K562 (cell line): ENCODE measurements around the gene MRPL32. TPM values are rescaled to one million over a fixed set of nuclear protein-coding genes. Genes with fewer than 3 reads are reported as not detected.
A peak's percentile ranks its signal among the peaks of the same experiment; 100 is the strongest.

ENCODE experiments used
- DNMT1 ChIP-seq: fragments of 450-650 bp; IDR thresholded peaks from 2 replicates; pipeline ENCODE4 v1.6.1; 2016; ENCODE audit warnings: antibody characterized with exemption, mild to moderate bottlenecking
- ELF2 ChIP-seq: fragments of 250-450 bp; sonication (Bioruptor Pico); IDR thresholded peaks from 2 replicates; pipeline ENCODE4 v1.5.0; 2021; ENCODE audit warnings: mild to moderate bottlenecking
- EP400 ChIP-seq: fragments of 450-650 bp; IDR thresholded peaks from 2 replicates; pipeline ENCODE4 v1.6.1; 2017; ENCODE audit warnings: antibody characterized with exemption, mild to moderate bottlenecking, moderate library complexity
- ESRRB ChIP-seq: fragments of 250-450 bp; sonication (Bioruptor Pico); IDR thresholded peaks from 2 replicates; pipeline ENCODE4 v1.5.0; 2020; ENCODE audit warnings: mild to moderate bottlenecking, moderate library complexity, borderline replicate concordance
- HMG20B ChIP-seq: fragments of 250-450 bp; sonication (Bioruptor Pico); IDR thresholded peaks from 2 replicates; pipeline ENCODE4 v1.5.0; 2021; ENCODE audit warnings: mild to moderate bottlenecking
- HMGN3 ChIP-seq: IDR thresholded peaks from 2 replicates; pipeline ENCODE4 v1.6.1; 2011; ENCODE audit warnings: borderline replicate concordance, low read depth, mild to moderate bottlenecking, mixed read lengths, low read length; ENCODE audit not compliant: insufficient read length; ENCODE audit errors: extremely low read depth
- MEIS2 ChIP-seq: fragments of 450-650 bp; IDR thresholded peaks from 2 replicates; pipeline ENCODE4 v1.6.1; 2014; ENCODE audit warnings: mild to moderate bottlenecking; ENCODE audit not compliant: partially characterized antibody
- NCOA2 ChIP-seq, 2 experiments: fragments of 450-650 bp; IDR thresholded peaks; 2 replicates each; pipeline ENCODE4 v1.6.1; 2018; ENCODE audit warnings: mild to moderate bottlenecking in 2 of 2, moderate library complexity in 1 of 2; ENCODE audit not compliant: partially characterized antibody in 2 of 2
- NR3C1 ChIP-seq: sonication (generic); formaldehyde crosslinking; IDR thresholded peaks from 2 replicates; pipeline ENCODE4 v1.8.1; 2022; ENCODE audit warnings: missing genetic modification reagents
- NRF1 ChIP-seq, 2 experiments: fragments of 450-650 bp; IDR thresholded peaks in 1 of 2; conservative IDR thresholded peaks in 1 of 2; 2 replicates each; pipeline ENCODE4 v1.6.1; 2014; ENCODE audit warnings: mild to moderate bottlenecking in 2 of 2
- PHF21A ChIP-seq: fragments of 450-650 bp; IDR thresholded peaks from 2 replicates; pipeline ENCODE4 v1.6.1; 2017; ENCODE audit warnings: low read depth, borderline replicate concordance
- PTRF ChIP-seq: fragments of 450-650 bp; IDR thresholded peaks from 2 replicates; pipeline ENCODE4 v1.6.1; 2016; ENCODE audit warnings: mild to moderate bottlenecking, missing genetic modification characterization, missing compliant biosample characterization
- RAD21 ChIP-seq, 2 experiments: fragments of 250-450 bp in 1 of 2; fragments of 450-650 bp in 1 of 2; sonication (Bioruptor Pico) in 1 of 2; formaldehyde crosslinking in 1 of 2; IDR thresholded peaks in 1 of 2; conservative IDR thresholded peaks in 1 of 2; 2 replicates each; pipeline versions ENCODE4 v1.4.0 to v1.8.0; 2020 to 2022; ENCODE audit warnings: mild to moderate bottlenecking in 2 of 2, moderate library complexity in 1 of 2
- RB1 ChIP-seq: fragments of 450-650 bp; IDR thresholded peaks from 2 replicates; pipeline ENCODE4 v1.6.1; 2017; ENCODE audit warnings: low read depth, mild to moderate bottlenecking
- TARDBP ChIP-seq: fragments of 450-650 bp; IDR thresholded peaks from 2 replicates; pipeline ENCODE4 v1.6.1; 2016
- TSC22D4 ChIP-seq: fragments of 450-650 bp; IDR thresholded peaks from 2 replicates; pipeline ENCODE4 v1.6.1; 2016; ENCODE audit warnings: missing genetic modification characterization, missing biosample characterization, control low read depth
- ZC3H4 ChIP-seq: sonication (generic); formaldehyde crosslinking; IDR thresholded peaks from 2 replicates; pipeline ENCODE4 v1.9.0; 2021; ENCODE audit warnings: missing genetic modification reagents, borderline replicate concordance
- ZFP36 ChIP-seq: fragments of 150-350 bp; IDR thresholded peaks from 2 replicates; pipeline ENCODE4 v1.6.1; 2018; ENCODE audit warnings: low read length, low read depth; ENCODE audit not compliant: partially characterized antibody
- ZNF146 ChIP-seq: IDR thresholded peaks from one replicate; pipeline ENCODE4 v1.6.1; 2018; ENCODE audit warnings: missing compliant biosample characterization; ENCODE audit not compliant: unreplicated experiment
- ZNF740 ChIP-seq, 3 experiments: fragments of 200-800 bp in 1 of 3; sonication (Bioruptor generic) in 1 of 3; sonication (generic) in 1 of 3; formaldehyde crosslinking in 1 of 3; IDR thresholded peaks; 2 replicates each; pipeline versions ENCODE4 v1.6.1 to v1.8.0; 2016 to 2022; ENCODE audit warnings: mild to moderate bottlenecking in 2 of 3, missing compliant biosample characterization in 2 of 3, missing genetic modification characterization in 2 of 3, missing genetic modification reagents in 1 of 3
- ZNF76 ChIP-seq: fragments of 250-450 bp; sonication (Bioruptor Pico); IDR thresholded peaks from 2 replicates; pipeline ENCODE4 v1.4.0; 2020; ENCODE audit warnings: mild to moderate bottlenecking, moderate library complexity, borderline replicate concordance
- ZNF764 ChIP-seq: fragments of 250-450 bp; sonication (Bioruptor Pico); IDR thresholded peaks from 2 replicates; pipeline ENCODE4 v1.4.0; 2020; ENCODE audit warnings: low read depth, mild to moderate bottlenecking, moderate library complexity
- polyA plus RNA-seq, 8 experiments: library from polyadenylated mRNA; depleted of rRNA in 4 of 8; stranded (reverse) in 5 of 8; unstranded in 3 of 8; fragments of >200 nt; fragmentation: Nextera tagmentation in 2 of 8; fragmentation: Illumina TruSeq in 1 of 8; extraction: Ambion mirVana in 2 of 8; extraction: Trizol in 1 of 8; gene quantifications; 2 replicates each; pipeline versions ENCODE4 v1.2.1 to v1.2.3, GENCODE V29; 2011 to 2014; ENCODE audit warnings: inconsistent platforms in 1 of 8, missing spikeins in 1 of 8
- total RNA-seq, 7 experiments: library from RNA; depleted of rRNA in 6 of 7; stranded (reverse); fragments of >200 nt in 6 of 7; fragmentation: Illumina TruSeq in 2 of 7; extraction: Trizol in 2 of 7; gene quantifications; 2 replicates each; pipeline versions ENCODE4 v1.2.1 to v1.2.3, GENCODE V29; 2011 to 2021; ENCODE audit warnings: low replicate concordance in 1 of 7
- TF ChIP-seq, protein P1 (sequence below): fragments of 250-450 bp; sonication (Bioruptor Pico); IDR thresholded peaks from 2 replicates; pipeline ENCODE4 v1.8.0; 2022; ENCODE audit warnings: inconsistent platforms, mild to moderate bottlenecking, moderate library complexity, borderline replicate concordance
- TF ChIP-seq, protein P2 (sequence below): fragments of 450-650 bp; IDR thresholded peaks from 2 replicates; pipeline ENCODE4 v1.6.1; 2016; ENCODE audit warnings: mild to moderate bottlenecking

Gene MRPL32
- total and polyA plus RNA-seq, 9 of the 15 experiments (the other 6 are each of a cell fraction or from before 2014, with no cell fraction given) = 75.5 to 351 (median 138) TPM

- TF ChIP-seq ZNF740 (CRISPR knock-in tag; IDR thresholded peaks at IDR 0.05) (no peak), ZNF740 (tag; IDR thresholded peaks at IDR 0.05) (no peak), ESRRB (CRISPR knock-in tag) (no peak), ZFP36 (peak; percentile 82), RB1 (no peak), ZNF764 (CRISPR knock-in tag) (no peak), RAD21 (CRISPR knock-in tag; conservative IDR thresholded peaks at IDR 0.05 in 1 of 2, IDR thresholded peaks at IDR 0.05 in 1 of 2) (peak in 1 of 2 experiments; percentile 15; a peak in 2 of 4 replicates), HMG20B (no peak), DNMT1 (no peak), NCOA2 (IDR thresholded peaks at IDR 0.05; ENCODE audit: partially characterized antibody in 2 of 2) (no peak), PTRF (tag) (no peak), PHF21A (no peak), ELF2 (CRISPR knock-in tag) (no peak), HMGN3 (no peak), MEIS2 (peak; percentile 50), EP400 (peak; percentile 54), TARDBP (no peak), ZC3H4 (CRISPR knock-in tag) (no peak), TSC22D4 (tag) (no peak), NRF1 (conservative IDR thresholded peaks at IDR 0.05 in 1 of 2, IDR thresholded peaks at IDR 0.05 in 1 of 2) (0 out of 4 replicates have a peak, but pooled peaks of 1 of the 2 experiments have one; percentile 31), NR3C1 (CRISPR knock-in tag) (no peak), ZNF146 (no peak), ZNF76 (CRISPR knock-in tag) (no peak)
- TF ChIP-seq, protein P1, sequence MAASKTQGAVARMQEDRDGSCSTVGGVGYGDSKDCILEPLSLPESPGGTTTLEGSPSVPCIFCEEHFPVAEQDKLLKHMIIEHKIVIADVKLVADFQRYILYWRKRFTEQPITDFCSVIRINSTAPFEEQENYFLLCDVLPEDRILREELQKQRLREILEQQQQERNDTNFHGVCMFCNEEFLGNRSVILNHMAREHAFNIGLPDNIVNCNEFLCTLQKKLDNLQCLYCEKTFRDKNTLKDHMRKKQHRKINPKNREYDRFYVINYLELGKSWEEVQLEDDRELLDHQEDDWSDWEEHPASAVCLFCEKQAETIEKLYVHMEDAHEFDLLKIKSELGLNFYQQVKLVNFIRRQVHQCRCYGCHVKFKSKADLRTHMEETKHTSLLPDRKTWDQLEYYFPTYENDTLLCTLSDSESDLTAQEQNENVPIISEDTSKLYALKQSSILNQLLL = no peak
- TF ChIP-seq, protein P2, sequence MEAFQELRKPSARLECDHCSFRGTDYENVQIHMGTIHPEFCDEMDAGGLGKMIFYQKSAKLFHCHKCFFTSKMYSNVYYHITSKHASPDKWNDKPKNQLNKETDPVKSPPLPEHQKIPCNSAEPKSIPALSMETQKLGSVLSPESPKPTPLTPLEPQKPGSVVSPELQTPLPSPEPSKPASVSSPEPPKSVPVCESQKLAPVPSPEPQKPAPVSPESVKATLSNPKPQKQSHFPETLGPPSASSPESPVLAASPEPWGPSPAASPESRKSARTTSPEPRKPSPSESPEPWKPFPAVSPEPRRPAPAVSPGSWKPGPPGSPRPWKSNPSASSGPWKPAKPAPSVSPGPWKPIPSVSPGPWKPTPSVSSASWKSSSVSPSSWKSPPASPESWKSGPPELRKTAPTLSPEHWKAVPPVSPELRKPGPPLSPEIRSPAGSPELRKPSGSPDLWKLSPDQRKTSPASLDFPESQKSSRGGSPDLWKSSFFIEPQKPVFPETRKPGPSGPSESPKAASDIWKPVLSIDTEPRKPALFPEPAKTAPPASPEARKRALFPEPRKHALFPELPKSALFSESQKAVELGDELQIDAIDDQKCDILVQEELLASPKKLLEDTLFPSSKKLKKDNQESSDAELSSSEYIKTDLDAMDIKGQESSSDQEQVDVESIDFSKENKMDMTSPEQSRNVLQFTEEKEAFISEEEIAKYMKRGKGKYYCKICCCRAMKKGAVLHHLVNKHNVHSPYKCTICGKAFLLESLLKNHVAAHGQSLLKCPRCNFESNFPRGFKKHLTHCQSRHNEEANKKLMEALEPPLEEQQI = peak; percentile 65; the same call in 1 of the 2 replicates
Measured at GRCh38 chr7:42945821-42946626, 13.8 kb downstream of the MRPL32 start (continued).
